ENCODE measurements around the gene PCCA.

- TF ChIP-seq ARNTL (CRISPR knock-in tag; IDR thresholded peaks at IDR 0.05; ENCODE audit: borderline replicate concordance, low read depth), result no peak
- peak; percentile 57 for TF ChIP-seq ZC3H10 (CRISPR knock-in tag; IDR thresholded peaks at IDR 0.05)
- TF ChIP-seq ZNF565 (CRISPR knock-in tag; conservative IDR thresholded peaks at IDR 0.05; ENCODE audit: low read depth), result no peak
Measured at GRCh38 chr13:100392709-100393630, 304.1 kb downstream of the PCCA start.

Data from SK-N-SH treated with all-trans-retinoic acid at 6 μM for 48 hours (cell line).